HepG2 (cell line): ENCODE data around the gene TK1. TPM values are rescaled to one million over a fixed set of nuclear protein-coding genes. Genes with fewer than 3 reads are reported as not detected.

Experiments used
- ATAC-seq: fragments of 200-7000 bp; cut with Tn5 transposase; 3 replicates; pipeline ENCODE4 v1.9.1; 2020; ENCODE audit warnings: mild to moderate bottlenecking, moderate library complexity
- BruUV-seq: library from RNA; stranded (reverse); fragments of 400-500 nt; replicated peaks from 2 replicates; lab custom pipeline; 2021; lab: Mats Ljungman, UMichigan
- CTCF ChIA-PET: fragments of 300-600 bp; formaldehyde crosslinking; extraction: SDS; loops from one replicate; lab custom pipeline; 2021; ENCODE audit warnings: low total read pairs, inconsistent platforms, low intra/inter-chr PET ratio; lab: Yijun Ruan, JAX
- POLR2A ChIA-PET: fragments of 350-600 bp; sonication (Branson Sonifier 250); formaldehyde crosslinking; loops from one replicate; lab custom pipeline; 2020; ENCODE audit warnings: antibody characterized with exemption, inconsistent platforms; lab: Yijun Ruan, JAX
- DNase-seq: peaks from one replicate; pipeline ENCODE4 v3.0.0-alpha.2; 2015; ENCODE audit warnings: low spot score
- FAIRE-seq: peaks from 3 replicates; lab custom pipeline; 2011; peaks lifted over from hg19 to GRCh38; lab: Jason Lieb, UNC
- H2AFZ ChIP-seq: one replicate; pipeline ENCODE4 v1.6.1; 2011; ENCODE audit warnings: low read length, inconsistent platforms
- H3K27ac ChIP-seq: fragments of 300-600 bp; 3 replicates; pipeline ENCODE4 v1.8.0; 2011; ENCODE audit warnings: mixed run types, mild to moderate bottlenecking, mixed read lengths, low read length, inconsistent platforms; ENCODE audit not compliant: insufficient read depth; ENCODE audit errors: extremely low read length
- H3K27me3 ChIP-seq, 2 experiments: fragments of 200-600 bp in 1 of 2; 2 replicates in 1 of 2; 3 replicates in 1 of 2; pipeline versions ENCODE4 v1.6.0 to v1.8.0; 2011; ENCODE audit warnings: low read length in 2 of 2, mild to moderate bottlenecking in 2 of 2, moderate library complexity in 2 of 2, inconsistent platforms in 1 of 2; ENCODE audit not compliant: insufficient read depth in 2 of 2, control insufficient read depth in 1 of 2
- H3K36me3 ChIP-seq, 2 experiments: fragments of 200-600 bp in 1 of 2; replicated peaks in 1 of 2; 2 replicates in 1 of 2; 3 replicates in 1 of 2; pipeline versions ENCODE4 v1.5.1 to v1.8.0; 2011; ENCODE audit warnings: low read length in 2 of 2, inconsistent platforms in 1 of 2; ENCODE audit not compliant: insufficient read depth in 2 of 2, control insufficient read depth in 1 of 2
- H3K4me1 ChIP-seq: 2 replicates; pipeline ENCODE4 v1.5.1; 2012; ENCODE audit warnings: low read length, inconsistent platforms; ENCODE audit not compliant: insufficient read depth
- H3K4me2 ChIP-seq: 2 replicates; pipeline ENCODE4 v1.6.0; 2011; ENCODE audit warnings: low read depth, low read length, inconsistent platforms
- H3K4me3 ChIP-seq, 3 experiments: fragments of 200-600 bp in 1 of 3; sonication (generic), shearing (Covaris generic) in 1 of 3; replicated peaks in 1 of 3; 2 replicates each; pipeline ENCODE4 v1.5.1; 2011 to 2016; ENCODE audit warnings: low read length in 3 of 3, inconsistent platforms in 2 of 3, low read depth in 2 of 3, mild to moderate bottlenecking in 2 of 3, control low read depth in 1 of 3, mixed read lengths in 1 of 3; ENCODE audit not compliant: insufficient read depth in 1 of 3
- H3K79me2 ChIP-seq: one replicate; pipeline ENCODE4 v1.6.1; 2011; ENCODE audit warnings: low read length, inconsistent platforms; ENCODE audit not compliant: insufficient read depth
- H3K9ac ChIP-seq: 2 replicates; pipeline ENCODE4 v1.6.0; 2011; ENCODE audit warnings: mild to moderate bottlenecking, low read depth, low read length, inconsistent platforms; ENCODE audit not compliant: insufficient read depth
- H3K9me3 ChIP-seq: 2 replicates; pipeline ENCODE4 v1.5.1; 2012; ENCODE audit warnings: mild to moderate bottlenecking, low read length
- H4K20me1 ChIP-seq: 2 replicates; pipeline ENCODE4 v1.6.0; 2011; ENCODE audit warnings: inconsistent platforms, mild to moderate bottlenecking, low read length, moderate library complexity; ENCODE audit not compliant: insufficient read depth
- EZH2 ChIP-seq: conservative IDR thresholded peaks from 2 replicates; pipeline ENCODE4 v1.6.1; 2012; ENCODE audit warnings: mild to moderate bottlenecking, low read depth, low read length, moderate library complexity
- HOMEZ ChIP-seq: IDR thresholded peaks from 2 replicates; pipeline ENCODE4 v1.6.1; 2016; ENCODE audit warnings: low read depth
- MNT ChIP-seq: fragments of 450-650 bp; IDR thresholded peaks from 2 replicates; pipeline ENCODE4 v1.6.1; 2016
- RFX5 ChIP-seq: IDR thresholded peaks from 2 replicates; pipeline ENCODE4 v1.6.1; 2011; ENCODE audit warnings: low read depth, low read length, improper control_type of control experiment
- ZMAT5 ChIP-seq: sonication (generic); formaldehyde crosslinking; IDR thresholded peaks from 2 replicates; pipeline ENCODE4 v1.5.0; 2020; ENCODE audit warnings: mild to moderate bottlenecking, low read depth, missing genetic modification reagents, borderline replicate concordance
- ZMYM2 ChIP-seq: sonication (generic); formaldehyde crosslinking; IDR thresholded peaks from 2 replicates; pipeline ENCODE4 v1.8.0; 2022; ENCODE audit warnings: mild to moderate bottlenecking, missing genetic modification reagents
- ZNF574 ChIP-seq: sonication (generic); formaldehyde crosslinking; IDR thresholded peaks from 2 replicates; pipeline ENCODE4 v1.4.0; 2020; ENCODE audit warnings: missing genetic modification reagents
- ZNF766 ChIP-seq: sonication (generic); formaldehyde crosslinking; IDR thresholded peaks from 2 replicates; pipeline ENCODE4 v1.5.0; 2020; ENCODE audit warnings: missing genetic modification reagents, borderline replicate concordance
- ZNF777 ChIP-seq: sonication (generic); formaldehyde crosslinking; IDR thresholded peaks from 2 replicates; pipeline ENCODE4 v1.4.0; 2020; ENCODE audit warnings: missing genetic modification reagents
- WGBS: methylation state at CpG from one replicate; pipeline ENCODE4 v1.1.6; 2017; ENCODE audit warnings: low lambda C conversion rate; 5-methylcytosine and 5-hydroxymethylcytosine counted together
- in situ Hi-C: cut with HindIII; loops from 2 replicates; pipeline ENCODE4 v1.10.0; 2017; ENCODE audit warnings: low pct_unique_long_range_greater_than_20kb; ENCODE audit not compliant: extremely low pct_ligation_motif_present
- intact Hi-C: fragments of 100-400 bp; cut with micrococcal nuclease; formaldehyde crosslinking; loops from one replicate; pipeline ENCODE4 v1.10.0; 2022; ENCODE audit not compliant: unreplicated experiment
- polyA plus RNA-seq, 8 experiments: library from polyadenylated mRNA; depleted of rRNA in 3 of 8; stranded (reverse) in 7 of 8; unstranded in 1 of 8; fragments of >200 nt; fragmentation: Illumina TruSeq in 4 of 8; extraction: Trizol in 4 of 8; gene quantifications; 2 replicates each; pipeline versions ENCODE4 v1.2.1 to v1.2.3, GENCODE V29; 2011 to 2016; ENCODE audit warnings: low read depth in 4 of 8, missing spikeins in 1 of 8, mixed read lengths in 1 of 8; ENCODE audit not compliant: insufficient read depth in 1 of 8
- total RNA-seq, 5 experiments: library from RNA; depleted of rRNA; stranded (reverse); fragments of >200 nt; fragmentation: Illumina TruSeq; extraction: Trizol; gene quantifications; 2 replicates each; pipeline ENCODE4 v1.2.3, GENCODE V29; 2016; ENCODE audit warnings: low read depth in 1 of 5

The TK1 gene
- total and polyA plus RNA-seq, 2 of the 13 experiments (the other 11 are each of a cell fraction or from before 2014, with no cell fraction given): 45.0 to 96.0 TPM

GRCh38 chr17:78232859-78233173, 46.0 kb upstream of the TK1 start:
- Histone ChIP-seq H3K4me3 (no peak overlapping the region), H3K9me3 (no peaks in the 10 kb centered on the region), H3K4me1 (peaks cover 37% of the 10 kb centered on the region), H3K79me2 (no peaks in the 10 kb centered on the region), H3K36me3 (no peaks in the 10 kb centered on the region), H2AFZ (no peak overlapping the region), H3K4me2 (no peak overlapping the region), H3K27me3 (peaks cover 17 to 76% of the 10 kb centered on the region in 2 experiments), H4K20me1 (no peaks in the 10 kb centered on the region), H3K9ac (no peak overlapping the region), H3K27ac (no peak overlapping the region)
- WGBS: 39% methylated on average over 2 of the region's 2 CpGs
- no TSS peak for BruUV-seq
- intact Hi-C loops: no loop called here
- TF ChIP-seq MNT (peak; percentile 82), RFX5 (no peak)
- ChIA-PET CTCF (no interaction called here), POLR2A (interaction anchor here (1.3 kb wide), 1 partner anchor 8 kb away, joined by 6 read pairs; no protein-coding TSS in a partner anchor)
- in situ Hi-C loops: no loop called here
- DNase-seq (no peak), FAIRE-seq (no peak), ATAC-seq (no peak)

GRCh38 chr17:78231991-78232858, 45.4 kb upstream of the TK1 start:
- H3K36me3 ChIP-seq: no peaks in the 10 kb centered on the region
- no peaks in the 10 kb centered on the region for H4K20me1 ChIP-seq
- CTCF ChIA-PET: no interaction called here
- peaks cover 31% of the 10 kb centered on the region; the same call in 1 of the 2 replicates for H3K4me1 ChIP-seq
- no peak overlapping the region for H2AFZ ChIP-seq
- WGBS: 28% methylated on average over 15 of the region's 55 CpGs
- POLR2A ChIA-PET: interaction anchor here (1.3 kb wide), 1 partner anchor 9 kb away, joined by 6 read pairs; no protein-coding TSS in a partner anchor
- ATAC-seq: peak; percentile 71
- BruUV-seq: no TSS peak
- in situ Hi-C loops (no loop called here), intact Hi-C loops (no loop called here)
- no peak overlapping the region for H3K27ac ChIP-seq
- peaks cover 17 to 74% of the 10 kb centered on the region in 2 experiments for H3K27me3 ChIP-seq
- FAIRE-seq: no peak
- H3K9ac ChIP-seq: no peak overlapping the region
- no peaks in the 10 kb centered on the region for H3K79me2 ChIP-seq
- no peaks in the 10 kb centered on the region for H3K9me3 ChIP-seq
- H3K4me2 ChIP-seq: peak overlapping the region; percentile 48
- peak overlapping the region in 1 of 3 experiments; percentile 37; a peak in 1 of 6 replicates for H3K4me3 ChIP-seq
- DNase-seq: no peak
- TF ChIP-seq ZNF574 (no peak), ZMAT5 (CRISPR knock-in tag) (no peak), HOMEZ (CRISPR knock-in tag) (no peak), ZMYM2 (CRISPR knock-in tag) (no peak), EZH2 (peak; percentile 46), ZNF766 (CRISPR knock-in tag) (no peak), ZNF777 (CRISPR knock-in tag) (peak; percentile 73)
